PFSK-1 (cell line): ENCODE measurements around the gene DCAF11.

ENCODE experiments used
- FOXP2 ChIP-seq: optimal IDR thresholded peaks from 2 replicates; pipeline ENCODE3; 2011; ENCODE audit warnings: borderline replicate concordance, control low read depth, inconsistent platforms; ENCODE audit not compliant: insufficient read depth; ENCODE audit errors: extremely low read length, extremely low read depth
- POLR2AphosphoS5 ChIP-seq: IDR thresholded peaks from 2 replicates; pipeline ENCODE4 v1.6.1; 2012; ENCODE audit warnings: low read depth, mild to moderate bottlenecking, control low read depth, low read length, moderate library complexity
- REST ChIP-seq, 2 experiments: IDR thresholded peaks; 2 replicates each; pipeline versions ENCODE4 v1.6.1 to v1.8.0; 2011 to 2012; ENCODE audit warnings: low read depth in 2 of 2, low read length in 2 of 2, control low read depth in 1 of 2, inconsistent platforms in 1 of 2, mild to moderate bottlenecking in 1 of 2, moderate library complexity in 1 of 2; ENCODE audit not compliant: insufficient read depth in 1 of 2
- SIN3A ChIP-seq: IDR thresholded peaks from 2 replicates; pipeline ENCODE4 v1.6.1; 2012; ENCODE audit warnings: mild to moderate bottlenecking, low read length, moderate library complexity, borderline replicate concordance; ENCODE audit not compliant: insufficient read depth
- TAF1 ChIP-seq: IDR thresholded peaks from 2 replicates; pipeline ENCODE4 v1.6.1; 2012; ENCODE audit warnings: low read length, control low read depth, borderline replicate concordance; ENCODE audit not compliant: insufficient read depth

DCAF11 gene

GRCh38 chr14:24098927-24099813, 15.4 kb upstream of the DCAF11 start:
- TF ChIP-seq SIN3A (no peak), REST (IDR thresholded peaks at IDR 0.05; ENCODE audit: insufficient read depth in 1 of 2, low read depth in 2 of 2, low read length in 2 of 2) (no peak), POLR2AphosphoS5 (no peak), TAF1 (no peak), FOXP2 (no peak)

- no peak for TF ChIP-seq REST (IDR thresholded peaks at IDR 0.05; ENCODE audit: insufficient read depth in 1 of 2, low read depth in 2 of 2, low read length in 2 of 2)
- TF ChIP-seq TAF1: no peak
- TF ChIP-seq SIN3A: no peak
- no peak for TF ChIP-seq FOXP2
- no peak for TF ChIP-seq POLR2AphosphoS5
Measured at GRCh38 chr14:24100197-24100981, 14.2 kb upstream of the DCAF11 start.

- TF ChIP-seq TAF1: no peak
- no peak for TF ChIP-seq FOXP2
- no peak for TF ChIP-seq REST (IDR thresholded peaks at IDR 0.05; ENCODE audit: insufficient read depth in 1 of 2, low read depth in 2 of 2, low read length in 2 of 2)
- TF ChIP-seq POLR2AphosphoS5: no peak
- no peak for TF ChIP-seq SIN3A
Measured at GRCh38 chr14:24100982-24101494, 13.5 kb upstream of the DCAF11 start.

GRCh38 chr14:24102357-24103048, 12.1 kb upstream of the DCAF11 start:
- TF ChIP-seq SIN3A: no peak
- no peak for TF ChIP-seq POLR2AphosphoS5
- TF ChIP-seq REST (IDR thresholded peaks at IDR 0.05; ENCODE audit: insufficient read depth in 1 of 2, low read depth in 2 of 2, low read length in 2 of 2): no peak
- no peak for TF ChIP-seq TAF1
- TF ChIP-seq FOXP2: no peak
